Fibroblast of lung (primary cell): ENCODE data around the gene COG4. TPM values are rescaled to one million over a fixed set of nuclear protein-coding genes. Genes with fewer than 3 reads are reported as not detected.

Experiments
- DNase-seq, 2 donors: peaks; one replicate each; pipeline versions ENCODE4 v3.0.0 to v3.0.0-alpha.2; 2010; ENCODE audit warnings: low read depth in 2 of 2
- H2AFZ ChIP-seq: 2 replicates; pipeline ENCODE4 v1.5.1; 2012; ENCODE audit warnings: low read length, control low read depth, inconsistent platforms
- H3K27ac ChIP-seq: 2 replicates; pipeline ENCODE4 v1.5.1; 2011; ENCODE audit warnings: low read length, control low read depth; ENCODE audit not compliant: insufficient read depth
- H3K27me3 ChIP-seq: 2 replicates; pipeline ENCODE4 v1.5.1; 2011; ENCODE audit warnings: mild to moderate bottlenecking, low read length; ENCODE audit not compliant: control insufficient read depth, insufficient read depth
- H3K36me3 ChIP-seq: 2 replicates; pipeline ENCODE4 v1.5.1; 2011; ENCODE audit warnings: low read length; ENCODE audit not compliant: control insufficient read depth, insufficient read depth
- H3K4me1 ChIP-seq: 2 replicates; pipeline ENCODE4 v1.5.1; 2011; ENCODE audit warnings: low read length; ENCODE audit not compliant: control insufficient read depth, insufficient read depth; ENCODE audit errors: extremely low read depth
- H3K4me2 ChIP-seq: 2 replicates; pipeline ENCODE4 v1.5.1; 2011; ENCODE audit warnings: low read length, control low read depth; ENCODE audit not compliant: insufficient read depth; ENCODE audit errors: extremely low read depth
- H3K4me3 ChIP-seq, 4 experiments: fragments of 200-600 bp in 1 of 4; sonication (generic) in 1 of 4; replicated peaks in 1 of 4; 2 replicates each; pipeline ENCODE4 v1.5.1; 2011 to 2016; ENCODE audit warnings: low read length in 4 of 4, low read depth in 3 of 4, mild to moderate bottlenecking in 3 of 4, control low read depth in 2 of 4, inconsistent platforms in 1 of 4, mixed read lengths in 1 of 4; ENCODE audit not compliant: insufficient read depth in 1 of 4; ENCODE audit errors: control extremely low read depth in 1 of 4
- H3K79me2 ChIP-seq: 2 replicates; pipeline ENCODE4 v1.5.1; 2012; ENCODE audit warnings: mild to moderate bottlenecking, low read length, inconsistent platforms; ENCODE audit not compliant: control insufficient read depth, insufficient read depth
- H3K9ac ChIP-seq: 2 replicates; pipeline ENCODE4 v1.5.1; 2011; ENCODE audit warnings: mild to moderate bottlenecking, low read length, control low read depth; ENCODE audit not compliant: insufficient read depth
- H3K9me3 ChIP-seq: 2 replicates; pipeline ENCODE4 v1.5.1; 2012; ENCODE audit warnings: low read depth, low read length; ENCODE audit not compliant: control insufficient read depth, insufficient read depth
- H4K20me1 ChIP-seq: 2 replicates; pipeline ENCODE4 v1.5.1; 2011; ENCODE audit warnings: low read length; ENCODE audit not compliant: control insufficient read depth, insufficient read depth; ENCODE audit errors: extremely low read depth
- EZH2 ChIP-seq: IDR thresholded peaks from 2 replicates; pipeline ENCODE4 v1.5.1; 2012; ENCODE audit warnings: low read length, control low read depth, mild to moderate bottlenecking; ENCODE audit errors: missing control alignments
- polyA plus RNA-seq, 2 donors: library from polyadenylated mRNA; depleted of rRNA in 1 of 2; stranded (reverse) in 1 of 2; unstranded in 1 of 2; fragments of >200 nt; gene quantifications; 2 replicates each; pipeline ENCODE4 v1.2.1, GENCODE V29; 2011 to 2012; ENCODE audit warnings: missing spikeins in 1 of 2
- total RNA-seq: library from RNA; depleted of rRNA; stranded (reverse); fragments of >200 nt; gene quantifications from 2 replicates; pipeline ENCODE4 v1.2.1, GENCODE V29; 2014
- TF ChIP-seq, protein P1 (sequence below), 2 donors: IDR thresholded peaks in 1 of 2; conservative IDR thresholded peaks in 1 of 2; 1 replicate in 1 of 2; 2 replicates in 1 of 2; pipeline ENCODE4 v1.5.1; 2011 to 2012; ENCODE audit warnings: low read length in 2 of 2, control low read depth in 1 of 2, inconsistent platforms in 1 of 2, low read depth in 1 of 2, mild to moderate bottlenecking in 1 of 2

COG4 gene
- total and polyA plus RNA-seq, 2 donors (not counting 1 experiment from before 2014, with no cell fraction given): 36.2 to 117 TPM

DNA sequence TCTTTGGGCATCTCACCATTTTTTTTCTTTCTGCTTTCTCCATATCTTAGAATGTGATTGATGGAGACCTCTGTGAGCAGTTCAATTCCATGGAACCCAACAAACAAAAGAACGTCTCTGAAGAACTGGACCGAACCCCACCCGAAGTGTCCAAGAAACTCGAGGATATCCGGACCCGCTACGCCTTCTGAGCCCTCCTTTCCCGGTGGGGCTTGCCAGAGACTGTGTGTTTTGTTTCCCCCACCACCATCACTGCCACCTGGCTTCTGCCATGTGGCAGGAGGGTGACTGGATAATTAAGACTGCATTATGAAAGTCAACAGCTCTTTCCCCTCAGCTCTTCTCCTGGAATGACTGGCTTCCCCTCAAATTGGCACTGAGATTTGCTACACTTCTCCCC, 48.3 kb upstream of the COG4 start:
- Histone ChIP-seq H3K79me2 (no peaks in the 10 kb centered on the region), H3K4me1 (peaks cover 36% of the 10 kb centered on the region), H3K27me3 (no peaks in the 10 kb centered on the region), H3K36me3 (peaks cover 26% of the 10 kb centered on the region), H4K20me1 (no peaks in the 10 kb centered on the region), H2AFZ (no peak overlapping the region), H3K9ac (no peak overlapping the region), H3K4me2 (no peak overlapping the region), H3K27ac (no peak overlapping the region), H3K9me3 (no peaks in the 10 kb centered on the region), H3K4me3 (no peak overlapping the region)
- TF ChIP-seq EZH2: no peak
- TF ChIP-seq, protein P1, sequence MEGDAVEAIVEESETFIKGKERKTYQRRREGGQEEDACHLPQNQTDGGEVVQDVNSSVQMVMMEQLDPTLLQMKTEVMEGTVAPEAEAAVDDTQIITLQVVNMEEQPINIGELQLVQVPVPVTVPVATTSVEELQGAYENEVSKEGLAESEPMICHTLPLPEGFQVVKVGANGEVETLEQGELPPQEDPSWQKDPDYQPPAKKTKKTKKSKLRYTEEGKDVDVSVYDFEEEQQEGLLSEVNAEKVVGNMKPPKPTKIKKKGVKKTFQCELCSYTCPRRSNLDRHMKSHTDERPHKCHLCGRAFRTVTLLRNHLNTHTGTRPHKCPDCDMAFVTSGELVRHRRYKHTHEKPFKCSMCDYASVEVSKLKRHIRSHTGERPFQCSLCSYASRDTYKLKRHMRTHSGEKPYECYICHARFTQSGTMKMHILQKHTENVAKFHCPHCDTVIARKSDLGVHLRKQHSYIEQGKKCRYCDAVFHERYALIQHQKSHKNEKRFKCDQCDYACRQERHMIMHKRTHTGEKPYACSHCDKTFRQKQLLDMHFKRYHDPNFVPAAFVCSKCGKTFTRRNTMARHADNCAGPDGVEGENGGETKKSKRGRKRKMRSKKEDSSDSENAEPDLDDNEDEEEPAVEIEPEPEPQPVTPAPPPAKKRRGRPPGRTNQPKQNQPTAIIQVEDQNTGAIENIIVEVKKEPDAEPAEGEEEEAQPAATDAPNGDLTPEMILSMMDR (conservative IDR thresholded peaks at IDR 0.05 in 1 of 2, IDR thresholded peaks at IDR 0.05 in 1 of 2; ENCODE audit: low read depth in 1 of 2, low read length in 2 of 2): no peak
- no peak for DNase-seq

DNA sequence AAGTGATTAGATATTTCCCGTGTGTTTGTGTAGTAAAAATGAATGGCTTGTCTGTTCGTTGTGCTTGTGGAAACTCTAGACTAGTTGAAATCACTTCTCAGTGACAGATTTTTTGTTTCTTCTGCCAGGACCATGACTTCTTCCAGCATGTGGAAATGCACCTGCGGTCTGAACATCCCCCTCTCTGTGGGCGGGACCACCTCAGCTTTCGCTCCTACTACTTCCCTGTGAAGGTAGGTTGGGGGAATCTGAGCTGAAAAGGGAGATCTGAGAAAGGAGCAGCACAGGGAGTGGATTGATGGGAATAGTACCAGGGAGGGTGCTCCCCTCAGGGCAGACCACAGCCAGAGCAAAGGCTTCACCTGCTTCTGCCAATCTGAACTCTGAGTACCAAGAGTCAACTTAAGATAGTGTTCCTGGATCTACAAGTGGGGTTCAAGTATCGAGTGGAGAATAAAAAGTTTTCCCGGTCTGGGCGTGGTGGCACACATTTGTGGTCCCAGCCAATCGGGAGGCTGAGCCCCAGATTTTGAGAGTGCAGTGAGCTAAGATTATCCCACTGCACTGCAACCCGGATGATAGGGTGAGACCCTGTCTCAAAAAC, 47.7 kb upstream of the COG4 start:
- H2AFZ ChIP-seq: no peak overlapping the region
- peaks cover 26% of the 10 kb centered on the region for H3K36me3 ChIP-seq
- peaks cover 33% of the 10 kb centered on the region for H3K4me1 ChIP-seq
- H3K4me2 ChIP-seq: no peak overlapping the region
- H3K27ac ChIP-seq: no peak overlapping the region
- no peak overlapping the region for H3K9ac ChIP-seq
- no peaks in the 10 kb centered on the region for H3K27me3 ChIP-seq
- no peaks in the 10 kb centered on the region for H4K20me1 ChIP-seq
- no peaks in the 10 kb centered on the region for H3K79me2 ChIP-seq
- no peaks in the 10 kb centered on the region for H3K9me3 ChIP-seq
- no peak overlapping the region for H3K4me3 ChIP-seq
- TF ChIP-seq, protein P1 (conservative IDR thresholded peaks at IDR 0.05 in 1 of 2, IDR thresholded peaks at IDR 0.05 in 1 of 2; ENCODE audit: low read depth in 1 of 2, low read length in 2 of 2): no peak
- TF ChIP-seq EZH2: no peak
- DNase-seq: no peak

DNA sequence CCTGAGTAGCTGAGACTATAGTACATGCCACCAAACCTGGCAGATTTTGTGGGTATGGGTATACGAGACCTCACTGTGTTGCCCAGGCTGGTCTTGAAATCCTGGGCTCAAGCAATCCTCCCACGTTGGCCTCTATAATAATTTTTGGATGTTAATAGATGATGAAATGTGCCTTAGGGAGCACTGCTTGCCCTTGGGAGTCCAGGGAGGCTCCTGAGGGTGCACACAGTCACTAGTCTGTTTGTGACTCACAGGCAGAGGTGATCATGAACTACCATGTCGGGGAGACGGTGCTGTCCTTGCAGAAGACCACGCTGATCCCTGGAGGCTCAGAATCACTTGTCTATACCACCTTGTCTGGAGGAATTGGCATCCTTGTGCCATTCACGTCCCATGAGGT, 46.4 kb upstream of the COG4 start:
- DNase-seq: no peak
- Histone ChIP-seq H3K4me1 (peaks cover 25% of the 10 kb centered on the region), H3K4me2 (no peak overlapping the region), H3K36me3 (peaks cover 28% of the 10 kb centered on the region), H3K9ac (no peak overlapping the region), H3K27ac (no peak overlapping the region), H3K79me2 (no peaks in the 10 kb centered on the region), H3K27me3 (no peaks in the 10 kb centered on the region), H2AFZ (no peak overlapping the region), H4K20me1 (no peaks in the 10 kb centered on the region), H3K9me3 (no peaks in the 10 kb centered on the region), H3K4me3 (no peak overlapping the region)
- no peak for TF ChIP-seq EZH2
- TF ChIP-seq, protein P1 (conservative IDR thresholded peaks at IDR 0.05 in 1 of 2, IDR thresholded peaks at IDR 0.05 in 1 of 2; ENCODE audit: low read depth in 1 of 2, low read length in 2 of 2): no peak
